OCI-LY7 (cell line): ENCODE measurements around the gene MTF1.

Experiments used
- CTCF ChIP-seq: fragments of 200-600 bp; sonication (generic); conservative IDR thresholded peaks from 2 replicates; pipeline ENCODE4 v1.5.1; 2014; ENCODE audit warnings: mild to moderate bottlenecking, antibody characterized with exemption, low read length, moderate library complexity, mixed read lengths
- EZH2phosphoT487 ChIP-seq: fragments of 200-600 bp; sonication (generic); IDR thresholded peaks from 2 replicates; pipeline ENCODE4 v1.6.1; 2018; ENCODE audit warnings: low read depth, borderline replicate concordance, mild to moderate bottlenecking, mixed run types, antibody characterized with exemption, low read length, moderate library complexity, mixed read lengths

GRCh38 chr1:37761416-37762095 is 97.8 kb downstream of the MTF1 start:
- no peak for TF ChIP-seq CTCF
- no peak for TF ChIP-seq EZH2phosphoT487
